K562 (cell line): ENCODE measurements around the gene MALRD1. TPM values are rescaled to one million over a fixed set of nuclear protein-coding genes. Genes with fewer than 3 reads are reported as not detected.

ENCODE experiments used
- ATAC-seq: fragments of 200-7000 bp; cut with Tn5 transposase; 3 replicates; pipeline ENCODE4 v1.9.1; 2020; ENCODE audit warnings: moderate library complexity
- BruUV-seq: library from RNA; stranded (reverse); fragments of 400-500 nt; replicated peaks from 2 replicates; lab custom pipeline; 2021; lab: Mats Ljungman, UMichigan
- CTCF ChIA-PET: fragments of 300-600 bp; formaldehyde crosslinking; extraction: SDS; loops from one replicate; lab custom pipeline; 2021; ENCODE audit warnings: low intra/inter-chr PET ratio; lab: Yijun Ruan, JAX
- POLR2A ChIA-PET: fragments of 300-600, 350-650 bp; sonication (Branson Sonifier 250); formaldehyde crosslinking; extraction: SDS; loops from one replicate; lab custom pipeline; 2021; ENCODE audit warnings: antibody characterized with exemption, inconsistent platforms; lab: Yijun Ruan, JAX
- DNase-seq, 4 experiments: peaks; one replicate each; pipeline versions ENCODE4 v3.0.0 to v3.0.0-alpha.2; 2011 to 2018; ENCODE audit warnings: low spot score in 3 of 4, mixed read lengths in 3 of 4; ENCODE audit errors: extremely low read depth in 1 of 4
- FAIRE-seq: peaks from 2 replicates; lab custom pipeline; 2011; peaks lifted over from hg19 to GRCh38; lab: Jason Lieb, UNC
- H2AFZ ChIP-seq: 2 replicates; pipeline ENCODE4 v1.6.0; 2011; ENCODE audit warnings: low read depth, low read length, control low read depth, inconsistent platforms
- H3K27ac ChIP-seq: fragments of 200-600 bp; 3 replicates; pipeline ENCODE4 v1.8.0; 2011; ENCODE audit warnings: low read depth, mild to moderate bottlenecking, control low read depth, inconsistent platforms, low read length, moderate library complexity, mixed read lengths; ENCODE audit errors: extremely low read depth
- H3K27me3 ChIP-seq, 2 experiments: fragments of 300-600 bp in 1 of 2; 2 replicates in 1 of 2; 3 replicates in 1 of 2; pipeline versions ENCODE4 v1.6.0 to v1.8.0; 2011; ENCODE audit warnings: inconsistent platforms in 2 of 2, low read length in 2 of 2, mild to moderate bottlenecking in 1 of 2, mixed read lengths in 1 of 2, moderate library complexity in 1 of 2; ENCODE audit not compliant: control insufficient read depth in 2 of 2, insufficient read depth in 2 of 2
- H3K36me3 ChIP-seq: fragments of 300-600 bp; 3 replicates; pipeline ENCODE4 v1.8.0; 2011; ENCODE audit warnings: mild to moderate bottlenecking, low read length, inconsistent platforms; ENCODE audit not compliant: control insufficient read depth, insufficient read depth
- H3K4me1 ChIP-seq, 2 experiments: fragments of 200-600 bp in 1 of 2; replicated peaks in 1 of 2; 2 replicates in 1 of 2; 3 replicates in 1 of 2; pipeline versions ENCODE4 v1.5.1 to v1.8.0; 2011; ENCODE audit warnings: inconsistent platforms in 2 of 2, low read length in 2 of 2, mild to moderate bottlenecking in 1 of 2, mixed read lengths in 1 of 2, moderate library complexity in 1 of 2; ENCODE audit not compliant: control insufficient read depth in 2 of 2, insufficient read depth in 2 of 2
- H3K4me2 ChIP-seq: 2 replicates; pipeline ENCODE4 v1.6.1; 2011; ENCODE audit warnings: low read length, control low read depth, inconsistent platforms, mixed read lengths; ENCODE audit not compliant: insufficient read depth
- H3K4me3 ChIP-seq: fragments of 200-600 bp; sonication (generic), shearing (Covaris generic); 2 replicates; pipeline ENCODE4 v1.5.1; 2016; ENCODE audit warnings: control low read depth, inconsistent platforms
- H3K79me2 ChIP-seq: fragments of 200-600 bp; 3 replicates; pipeline ENCODE4 v1.8.0; 2011; ENCODE audit warnings: low read length, inconsistent platforms; ENCODE audit not compliant: control insufficient read depth, insufficient read depth
- H3K9ac ChIP-seq, 2 experiments: 2 replicates each; pipeline versions ENCODE4 v1.6.0 to v1.6.1; 2011; ENCODE audit warnings: low read depth in 2 of 2, low read length in 2 of 2, control low read depth in 1 of 2, inconsistent platforms in 1 of 2, mild to moderate bottlenecking in 1 of 2, mixed read lengths in 1 of 2; ENCODE audit not compliant: insufficient read depth in 1 of 2
- H3K9me1 ChIP-seq: one replicate; pipeline ENCODE4 v1.6.0; 2011; ENCODE audit warnings: inconsistent platforms, mild to moderate bottlenecking, low read length, moderate library complexity; ENCODE audit not compliant: control insufficient read depth, insufficient read depth
- H3K9me3 ChIP-seq: replicated peaks from 2 replicates; pipeline ENCODE4 v1.5.1; 2011; ENCODE audit warnings: low read depth, low read length, inconsistent platforms; ENCODE audit not compliant: control insufficient read depth, insufficient read depth
- H4K20me1 ChIP-seq: replicated peaks from 2 replicates; pipeline ENCODE4 v1.6.1; 2011; ENCODE audit warnings: low read length, inconsistent platforms, mixed read lengths; ENCODE audit not compliant: control insufficient read depth, insufficient read depth
- ARNT ChIP-seq, 2 experiments: fragments of 450-650 bp; IDR thresholded peaks; 2 replicates each; pipeline ENCODE4 v1.6.1; 2016; ENCODE audit warnings: mild to moderate bottlenecking in 1 of 2
- CXXC5 ChIP-seq: fragments of 250-450 bp; sonication (Bioruptor Pico); IDR thresholded peaks from 2 replicates; pipeline ENCODE4 v1.8.0; 2022; ENCODE audit warnings: inconsistent platforms, mild to moderate bottlenecking, moderate library complexity
- GATA2 ChIP-seq: sonication (generic); formaldehyde crosslinking; IDR thresholded peaks from 2 replicates; pipeline ENCODE4 v1.4.0; 2020; ENCODE audit warnings: mild to moderate bottlenecking, missing genetic modification reagents
- MECOM ChIP-seq: fragments of 250-450 bp; sonication (Bioruptor Pico); IDR thresholded peaks from 2 replicates; pipeline ENCODE4 v1.8.0; 2022; ENCODE audit warnings: inconsistent platforms
- MEF2A ChIP-seq: IDR thresholded peaks from 2 replicates; pipeline ENCODE4 v1.6.1; 2011; ENCODE audit warnings: low read depth, mild to moderate bottlenecking, low read length, moderate library complexity; ENCODE audit not compliant: control insufficient read depth
- MTA3 ChIP-seq: fragments of 450-650 bp; formaldehyde crosslinking; IDR thresholded peaks from 2 replicates; pipeline ENCODE4 v1.6.1; 2017; ENCODE audit warnings: mild to moderate bottlenecking, borderline replicate concordance
- MXI1 ChIP-seq: IDR thresholded peaks from 2 replicates; pipeline ENCODE4 v1.6.1; 2011; ENCODE audit warnings: low read depth, mild to moderate bottlenecking, improper control_type of control experiment, low read length
- PHF20 ChIP-seq: fragments of 450-650 bp; IDR thresholded peaks from 2 replicates; pipeline ENCODE4 v1.6.1; 2018; ENCODE audit not compliant: partially characterized antibody
- SMARCC2 ChIP-seq: fragments of 450-650 bp; IDR thresholded peaks from 2 replicates; pipeline ENCODE4 v1.6.1; 2017; ENCODE audit warnings: antibody characterized with exemption, moderate library complexity, mild to moderate bottlenecking, low read depth
- THRB ChIP-seq: fragments of 450-650 bp; formaldehyde crosslinking; conservative IDR thresholded peaks from 2 replicates; pipeline ENCODE4 v1.4.0; 2022; ENCODE audit warnings: mild to moderate bottlenecking, missing genetic modification characterization
- UBTF ChIP-seq, 2 experiments: IDR thresholded peaks; 2 replicates each; pipeline ENCODE4 v1.6.1; 2012; ENCODE audit warnings: improper control_type of control experiment in 2 of 2, low read depth in 2 of 2, low read length in 2 of 2, borderline replicate concordance in 1 of 2
- ZNF134 ChIP-seq: fragments of 250-450 bp; sonication (Bioruptor Pico); conservative IDR thresholded peaks from 2 replicates; pipeline ENCODE4 v1.4.0; 2020
- WGBS: fragments of 100-300 bp; shearing (Covaris generic); methylation state at CpG from one replicate; pipeline ENCODE4 v1.1.6; 2016; ENCODE audit warnings: low coverage, mixed read lengths; ENCODE audit not compliant: insufficient coverage; ENCODE audit errors: missing lambda C conversion rate; 5-methylcytosine and 5-hydroxymethylcytosine counted together
- in situ Hi-C: fragments of 300-500 bp; cut with MboI; formaldehyde crosslinking; loops from 4 replicates; pipeline ENCODE4 v1.15.0; 2018; ENCODE audit warnings: inconsistent platforms, mixed read lengths
- intact Hi-C: fragments of 100-400 bp; cut with micrococcal nuclease; formaldehyde crosslinking; loops from 2 replicates; pipeline ENCODE4 v1.14.2; 2022
- polyA plus RNA-seq, 8 experiments: library from polyadenylated mRNA; depleted of rRNA in 4 of 8; stranded (reverse) in 5 of 8; unstranded in 3 of 8; fragments of >200 nt; fragmentation: Nextera tagmentation in 2 of 8; fragmentation: Illumina TruSeq in 1 of 8; extraction: Ambion mirVana in 2 of 8; extraction: Trizol in 1 of 8; gene quantifications; 2 replicates each; pipeline versions ENCODE4 v1.2.1 to v1.2.3, GENCODE V29; 2011 to 2014; ENCODE audit warnings: inconsistent platforms in 1 of 8, missing spikeins in 1 of 8
- total RNA-seq, 7 experiments: library from RNA; depleted of rRNA in 6 of 7; stranded (reverse); fragments of >200 nt in 6 of 7; fragmentation: Illumina TruSeq in 2 of 7; extraction: Trizol in 2 of 7; gene quantifications; 2 replicates each; pipeline versions ENCODE4 v1.2.1 to v1.2.3, GENCODE V29; 2011 to 2021; ENCODE audit warnings: low replicate concordance in 1 of 7

Gene MALRD1
- total and polyA plus RNA-seq, 9 of the 15 experiments (the other 6 are each of a cell fraction or from before 2014, with no cell fraction given) = not detected

- no peak for TF ChIP-seq THRB (CRISPR knock-in tag)
Observed at GRCh38 chr10:19158358-19158757, 109.8 kb downstream of the MALRD1 start (continued).

- ATAC-seq = no peak
- Histone ChIP-seq H3K27ac (no peak overlapping the region), H3K4me2 (no peak overlapping the region), H3K79me2 (no peaks in the 10 kb centered on the region), H3K27me3 (no peaks in the 10 kb centered on the region), H4K20me1 (no peaks in the 10 kb centered on the region), H3K4me3 (no peak overlapping the region), H2AFZ (no peak overlapping the region), H3K9me3 (no peaks in the 10 kb centered on the region), H3K9me1 (no peaks in the 10 kb centered on the region), H3K4me1 (no peaks in the 10 kb centered on the region), H3K36me3 (no peaks in the 10 kb centered on the region), H3K9ac (no peak overlapping the region)
- no peak for DNase-seq
- 0% methylated on average over 3 of the region's 3 CpGs for WGBS
- no peak for FAIRE-seq
- in situ Hi-C loops (no loop called here), intact Hi-C loops (no loop called here)
- no TSS peak for BruUV-seq
- TF ChIP-seq GATA2 = no peak
- CTCF ChIA-PET = no interaction called here
- POLR2A ChIA-PET = no interaction called here
Observed at GRCh38 chr10:19158870-19159269, 110.3 kb downstream of the MALRD1 start.

- Histone ChIP-seq H3K79me2 (no peaks in the 10 kb centered on the region), H3K27ac (no peak overlapping the region), H3K27me3 (no peaks in the 10 kb centered on the region), H4K20me1 (no peaks in the 10 kb centered on the region), H2AFZ (no peak overlapping the region), H3K9me1 (no peaks in the 10 kb centered on the region), H3K4me3 (no peak overlapping the region), H3K4me2 (no peak overlapping the region), H3K9ac (no peak overlapping the region), H3K9me3 (0 out of 2 replicates have a peak, but pooled peaks cover 2% of the 10 kb centered on the region), H3K36me3 (no peaks in the 10 kb centered on the region), H3K4me1 (no peaks in the 10 kb centered on the region)
- in situ Hi-C loops = no loop called here
- DNase-seq (no peak), ATAC-seq (no peak), FAIRE-seq (no peak)
- BruUV-seq = no TSS peak
- POLR2A ChIA-PET = no interaction called here
- intact Hi-C loops = no loop called here
- WGBS = 0% methylated on average over 1 of the region's 1 CpG
- CTCF ChIA-PET = no interaction called here
- TF ChIP-seq SMARCC2 (no peak), ZNF134 (CRISPR knock-in tag) (no peak), MECOM (CRISPR knock-in tag) (no peak), UBTF (IDR thresholded peaks at IDR 0.05; ENCODE audit: borderline replicate concordance in 1 of 2, low read depth in 2 of 2, low read length in 2 of 2) (no peak), MTA3 (no peak), ARNT (IDR thresholded peaks at IDR 0.05) (no peak), MXI1 (no peak), MEF2A (no peak), PHF20 (no peak), CXXC5 (CRISPR knock-in tag) (no peak)
Observed at GRCh38 chr10:19164461-19164860, 115.9 kb downstream of the MALRD1 start.
